HG03060 (cell line): ENCODE data around the gene POLDIP2.

Source experiments
- ATAC-seq: cut with Tn5 transposase; IDR thresholded peaks from one replicate; pipeline ENCODE4 v1.9.1; 2021; ENCODE audit warnings: low read depth, moderate number of reproducible peaks; ENCODE audit not compliant: unreplicated experiment

Gene POLDIP2

DNA sequence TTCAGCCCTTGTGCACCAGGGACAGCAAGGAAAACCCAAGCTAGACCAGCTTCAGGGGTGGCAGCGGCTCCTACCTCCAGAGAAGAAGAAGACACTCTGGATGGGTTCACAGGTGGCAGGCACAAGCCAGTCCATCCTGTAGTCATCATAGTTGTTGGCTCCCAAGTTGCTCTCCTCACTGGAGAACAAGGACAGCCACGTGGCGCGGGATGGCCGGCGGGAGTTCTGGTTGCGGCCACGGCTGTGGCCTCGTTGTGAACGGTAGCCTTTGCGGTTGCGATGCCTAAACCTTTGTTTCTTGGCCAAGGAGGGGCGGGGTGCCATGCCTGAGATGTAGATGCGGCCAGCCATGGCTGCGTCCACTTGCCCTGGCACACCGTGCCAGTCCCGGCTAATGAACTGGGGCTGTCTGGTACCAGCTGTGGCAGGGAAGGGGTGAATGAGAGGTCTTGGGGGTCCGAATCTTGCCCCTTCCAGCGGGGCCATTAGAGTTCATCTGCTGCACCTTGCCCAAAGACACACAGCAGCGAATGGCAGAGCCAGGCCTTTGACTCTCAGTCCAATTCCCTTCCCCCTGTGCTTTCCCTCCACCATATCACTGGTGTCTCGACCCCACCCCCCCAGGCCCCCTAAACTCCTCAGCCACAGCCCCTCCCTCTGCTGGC lies 10.4 kb upstream of the POLDIP2 start:
- ATAC-seq: no peak

DNA sequence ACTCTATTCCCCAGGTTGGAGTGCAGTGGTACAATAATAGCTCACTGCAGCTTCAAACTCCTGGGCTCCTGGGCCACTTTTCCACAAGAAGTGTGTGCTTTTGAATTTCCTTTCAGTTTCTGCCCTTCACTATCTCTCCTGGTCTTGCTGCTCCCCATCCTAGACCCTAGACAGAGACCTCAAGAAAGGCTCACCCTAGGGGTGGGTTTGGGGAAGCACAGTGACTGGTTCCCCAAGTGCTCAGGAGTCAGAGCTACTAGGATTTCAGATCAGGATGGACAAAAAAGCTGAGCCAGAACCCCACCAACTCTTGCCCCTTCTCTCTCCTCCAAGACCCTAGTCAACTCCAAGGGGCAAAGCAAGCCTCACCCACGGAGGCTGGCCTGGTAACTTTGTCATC lies 9.3 kb upstream of the POLDIP2 start:
- no peak for ATAC-seq

DNA sequence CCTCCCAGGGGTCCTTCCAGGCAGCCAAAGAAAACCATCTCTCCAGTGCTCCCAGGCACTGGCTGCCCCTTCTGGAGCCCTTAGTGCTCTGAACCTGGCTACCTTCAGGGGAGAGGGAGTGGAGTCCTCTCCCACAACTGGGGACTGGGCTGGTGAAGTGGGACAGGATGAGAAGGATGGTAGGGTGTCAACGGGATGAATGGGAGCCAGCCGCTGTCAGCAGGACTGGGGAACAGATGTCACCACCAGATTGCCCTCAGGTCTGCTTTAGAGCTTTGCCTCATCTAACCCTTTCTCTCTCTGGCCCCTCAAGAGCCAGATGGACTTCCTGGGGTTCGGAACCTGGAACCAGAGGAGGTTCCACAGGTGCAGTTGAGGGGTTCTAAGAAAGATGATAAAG lies 8.2 kb upstream of the POLDIP2 start:
- ATAC-seq: no peak

DNA sequence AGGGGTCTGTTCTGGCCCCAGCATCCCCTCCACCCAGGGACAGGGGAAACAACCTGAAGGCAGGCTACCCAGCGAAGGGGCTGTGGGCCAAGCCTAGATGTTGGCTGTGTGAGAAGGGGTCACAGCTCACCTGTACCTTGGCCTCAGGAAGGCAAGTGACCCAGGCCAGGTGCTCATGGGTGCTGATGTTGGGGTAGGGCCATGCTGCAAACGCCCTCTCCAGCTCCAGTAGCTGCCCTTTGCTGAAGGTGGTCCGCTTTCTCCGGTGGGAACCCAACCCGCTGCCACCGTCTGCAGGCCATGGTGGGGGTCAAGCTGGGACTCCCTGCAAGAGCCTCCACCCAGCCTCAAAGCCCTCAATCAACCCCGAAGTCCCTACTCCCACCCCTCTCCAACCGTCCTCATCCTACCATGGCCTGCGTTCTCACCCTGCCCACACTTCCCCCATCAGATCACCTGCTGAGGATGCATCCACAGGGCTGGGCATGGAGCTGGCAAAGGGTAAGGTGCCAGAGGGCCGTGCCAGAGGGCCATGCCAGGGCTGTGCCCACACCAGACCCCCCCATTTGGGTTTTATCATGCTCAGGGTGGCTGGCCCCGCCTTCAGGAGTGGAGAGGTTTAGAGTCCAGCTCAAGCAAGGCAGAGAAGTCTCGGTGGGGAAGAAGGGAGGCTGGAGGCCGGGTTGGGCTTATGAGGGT lies 7.5 kb upstream of the POLDIP2 start, which contains the start of gene SEBOX:
SEBOX (minus strand) TSS at position 535 of the 699 bp plus-strand sequence; CDS start at position 487, 48 bp downstream.
- ATAC-seq: no peak

DNA sequence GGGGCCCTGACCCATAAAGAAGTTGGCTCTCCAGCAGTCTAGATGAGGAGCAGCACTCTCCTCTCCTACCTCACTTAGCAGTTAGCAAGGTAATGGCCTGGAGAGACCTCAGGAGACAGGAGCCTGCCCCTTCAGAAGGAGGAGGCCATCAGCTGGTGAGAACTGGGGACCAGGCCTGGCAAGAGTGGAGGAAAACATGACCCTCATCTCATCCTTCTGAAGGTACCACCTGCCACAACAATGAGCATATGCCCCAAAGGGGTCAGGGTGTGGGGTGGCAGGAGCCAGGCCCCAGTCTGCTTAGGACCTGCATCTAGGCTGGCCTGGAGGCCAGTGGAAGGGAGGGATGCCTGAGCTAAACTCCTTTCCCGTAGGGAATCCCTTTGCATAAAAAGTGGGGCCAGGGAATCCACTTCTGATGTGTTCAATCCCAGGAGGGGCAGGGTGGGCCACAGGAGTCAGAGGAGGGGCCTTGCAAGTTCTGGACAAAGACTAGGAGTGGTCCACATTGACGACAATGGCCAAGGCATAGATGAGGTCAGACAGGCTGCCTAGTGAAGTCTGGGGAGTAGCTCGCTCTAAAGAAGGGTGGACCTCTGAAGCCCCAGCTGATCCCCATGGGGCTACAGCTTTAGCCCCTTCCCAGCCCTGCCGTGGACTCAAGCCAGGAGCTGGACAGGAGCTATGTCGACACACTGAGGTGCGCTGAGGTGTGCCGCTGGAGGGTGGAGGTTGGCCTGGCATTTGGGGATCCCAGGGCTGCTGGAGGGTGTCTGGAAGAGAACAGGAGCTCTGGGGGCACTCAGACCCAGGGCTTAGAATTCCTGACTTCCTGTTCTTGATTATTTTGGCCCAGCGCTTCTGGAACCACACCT lies 6.7 kb upstream of the POLDIP2 start:
- ATAC-seq: no peak

DNA sequence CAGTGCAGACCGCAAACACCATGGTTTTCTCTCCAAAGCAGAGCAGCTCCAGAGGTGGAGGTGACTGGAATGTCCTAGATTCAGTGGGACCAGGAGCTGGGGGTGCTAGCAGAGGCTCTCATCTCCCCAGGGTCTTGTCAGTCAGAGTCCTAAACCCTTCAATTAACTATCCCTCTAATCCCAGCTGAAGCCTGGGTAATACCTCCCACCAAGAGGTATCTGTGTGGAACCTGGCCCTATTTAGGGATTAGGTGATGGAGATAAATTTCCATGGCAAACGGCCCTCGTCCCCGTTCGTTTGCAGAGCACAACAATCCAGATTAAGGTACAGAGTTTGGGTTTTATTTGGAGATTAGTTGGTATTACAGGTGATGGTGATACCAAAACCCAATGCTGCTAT lies 5.9 kb upstream of the POLDIP2 start:
- no peak for ATAC-seq

DNA sequence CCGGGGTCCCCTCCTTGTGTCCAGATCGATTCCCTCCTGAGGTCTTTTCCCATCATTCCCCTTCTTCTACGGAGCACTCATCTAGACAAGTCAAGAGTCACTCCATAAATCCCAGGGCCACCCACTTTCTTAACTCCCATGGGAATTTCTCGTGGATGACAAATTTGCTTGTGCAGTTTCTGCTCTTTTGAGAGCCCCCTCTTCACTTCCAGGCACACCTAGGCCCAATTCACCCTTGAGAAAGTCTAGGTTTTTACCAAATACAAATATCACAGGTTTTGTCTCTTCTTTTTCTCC lies 522 bp upstream of the POLDIP2 start:
- no peak for ATAC-seq

DNA sequence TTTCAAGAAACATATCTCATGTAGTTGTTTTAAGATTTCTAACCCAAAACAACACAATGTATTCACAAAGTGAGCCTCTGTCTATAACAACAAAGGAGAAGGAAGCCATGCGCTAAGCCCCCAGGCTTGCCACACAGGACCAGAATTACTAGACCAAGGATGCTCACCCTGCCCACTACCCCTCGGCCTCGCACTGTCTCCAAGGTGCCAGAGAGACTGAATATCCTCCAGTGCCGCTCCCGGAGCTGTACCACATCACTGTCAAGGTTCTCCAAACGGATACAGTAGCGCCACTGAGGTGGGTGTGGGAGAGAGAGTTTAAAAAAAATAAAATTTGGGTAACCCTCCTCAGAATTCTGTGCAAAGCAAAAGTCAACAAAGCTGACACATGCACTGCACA lies 7.1 kb downstream of the POLDIP2 start:
- no peak for ATAC-seq

DNA sequence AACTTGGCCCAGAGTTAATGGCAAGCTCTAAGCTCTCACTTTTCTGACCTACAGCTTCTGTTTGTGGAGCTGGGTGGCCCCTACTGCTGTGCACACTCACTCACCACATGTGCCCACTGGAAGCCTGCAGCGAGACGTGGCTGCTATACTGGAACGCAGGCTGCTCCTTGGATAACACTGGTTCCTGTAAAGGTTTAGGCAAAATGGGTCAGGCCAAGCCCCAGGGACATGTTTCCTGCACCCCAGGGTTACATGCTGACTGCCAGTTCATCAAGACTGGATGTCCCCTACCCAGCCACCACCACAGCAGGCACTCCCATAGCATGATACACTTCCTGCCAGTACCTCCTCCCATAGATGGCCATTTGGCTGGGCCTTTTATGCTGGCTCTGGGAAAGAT lies 8.3 kb downstream of the POLDIP2 start:
- no peak for ATAC-seq

DNA sequence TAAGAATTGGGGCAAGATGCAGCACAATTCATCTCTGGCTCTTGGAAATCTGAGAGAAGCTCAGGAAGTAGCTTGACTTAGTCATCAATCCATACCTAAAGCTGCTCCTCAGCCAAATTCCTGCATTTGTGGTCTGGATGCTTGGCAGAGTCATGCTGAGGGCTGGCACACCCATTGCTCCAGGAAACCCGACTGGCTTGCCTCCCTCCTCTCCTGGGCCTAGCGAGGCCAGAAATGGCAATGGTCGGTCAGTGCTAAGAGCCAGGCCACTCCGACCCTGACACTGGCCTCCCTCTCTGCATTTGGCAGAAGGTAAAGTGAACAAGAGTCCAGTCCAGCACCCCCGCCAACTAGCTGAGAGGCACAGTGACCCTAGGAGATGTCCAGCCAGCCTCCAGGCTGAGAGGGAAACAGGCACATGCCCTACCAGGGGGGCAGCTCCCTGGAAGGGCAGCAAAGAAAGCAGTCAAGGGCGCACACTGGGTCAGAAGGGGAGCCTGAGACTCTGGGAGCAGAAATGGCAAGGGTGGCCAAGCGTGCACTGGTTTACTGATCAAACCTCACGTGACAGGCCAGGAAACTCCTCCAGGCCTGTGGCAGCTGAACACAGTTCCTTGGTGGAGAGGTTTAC lies 10.0 kb downstream of the POLDIP2 start:
- ATAC-seq: no peak

DNA sequence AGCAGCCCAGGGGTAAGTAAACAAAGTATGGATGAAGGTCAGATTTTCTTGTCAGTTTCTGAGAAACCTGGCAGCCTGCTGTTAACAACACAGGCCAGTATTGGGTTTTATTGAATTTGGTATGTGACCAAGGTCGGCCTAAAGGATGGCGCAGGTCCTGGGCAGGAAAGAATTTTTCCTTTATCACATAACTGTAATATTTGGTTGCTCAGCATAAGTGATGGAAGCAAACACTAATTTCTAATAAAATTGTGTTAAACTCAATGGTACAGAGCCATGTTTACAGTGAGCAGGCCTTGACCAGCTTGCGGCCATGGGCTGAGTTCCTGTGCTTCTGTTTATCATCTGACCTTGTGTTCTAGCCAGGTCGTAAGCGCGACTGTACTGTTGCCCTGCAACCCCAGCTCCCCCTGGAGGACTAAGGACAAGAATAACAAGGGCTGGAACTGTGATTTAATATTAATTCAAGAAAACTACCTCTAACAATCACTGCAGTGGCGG lies 10.5 kb downstream of the POLDIP2 start:
- ATAC-seq: no peak

DNA sequence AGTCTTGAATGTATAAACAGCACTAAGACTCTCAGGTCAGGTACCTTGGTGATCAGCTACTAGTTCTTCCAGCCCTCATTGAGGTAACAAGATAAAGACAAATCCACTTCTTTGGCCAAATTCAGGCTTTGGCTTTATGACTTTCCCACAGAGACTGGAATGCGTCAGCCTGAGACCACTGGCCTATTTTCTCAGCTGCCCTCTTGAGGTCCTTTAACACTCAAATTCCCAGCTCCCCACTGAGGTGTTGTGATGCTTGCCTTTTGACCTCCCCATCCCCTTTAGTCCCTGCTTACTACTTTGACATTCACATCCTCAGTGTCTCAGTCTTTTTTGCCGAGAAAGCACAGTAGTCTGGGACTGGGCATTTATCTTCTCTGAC lies 11.1 kb downstream of the POLDIP2 start:
- no peak for ATAC-seq

DNA sequence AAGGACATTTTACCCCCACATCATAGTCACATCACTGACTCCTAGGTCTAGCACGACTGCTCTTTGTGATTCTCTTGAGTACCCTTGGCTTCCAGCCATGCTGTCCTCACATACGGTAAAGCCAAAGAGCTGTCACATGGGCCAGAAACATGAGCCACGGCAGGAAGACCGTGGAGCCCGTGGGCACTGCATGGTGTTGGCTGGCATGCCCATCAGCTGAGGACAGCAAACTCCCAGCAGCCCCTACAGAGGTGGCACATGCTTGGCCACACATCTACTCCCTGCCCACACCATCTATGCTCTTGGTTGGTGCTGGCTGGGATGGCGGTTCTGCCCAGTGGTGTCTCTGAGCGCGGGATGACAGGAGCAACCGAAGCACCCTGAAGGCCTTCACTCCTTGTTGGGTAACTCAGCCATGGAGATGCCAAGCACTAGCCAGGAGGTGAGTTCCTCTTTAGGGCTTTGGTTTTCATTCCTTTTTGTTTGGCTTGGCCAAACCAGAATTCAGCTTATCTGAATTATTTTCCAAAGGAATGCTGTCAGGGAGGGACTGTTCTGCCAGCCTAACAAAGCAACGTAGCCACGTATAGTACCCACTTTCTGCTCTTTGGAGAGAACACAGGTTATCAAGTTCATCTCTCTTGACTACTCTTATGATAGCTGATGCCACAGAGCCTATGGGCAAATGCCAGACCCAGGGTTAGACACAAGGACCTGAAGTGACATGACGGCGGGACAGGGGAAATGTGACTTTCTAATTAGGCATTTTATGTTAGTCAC lies 11.7 kb downstream of the POLDIP2 start:
- no peak for ATAC-seq

DNA sequence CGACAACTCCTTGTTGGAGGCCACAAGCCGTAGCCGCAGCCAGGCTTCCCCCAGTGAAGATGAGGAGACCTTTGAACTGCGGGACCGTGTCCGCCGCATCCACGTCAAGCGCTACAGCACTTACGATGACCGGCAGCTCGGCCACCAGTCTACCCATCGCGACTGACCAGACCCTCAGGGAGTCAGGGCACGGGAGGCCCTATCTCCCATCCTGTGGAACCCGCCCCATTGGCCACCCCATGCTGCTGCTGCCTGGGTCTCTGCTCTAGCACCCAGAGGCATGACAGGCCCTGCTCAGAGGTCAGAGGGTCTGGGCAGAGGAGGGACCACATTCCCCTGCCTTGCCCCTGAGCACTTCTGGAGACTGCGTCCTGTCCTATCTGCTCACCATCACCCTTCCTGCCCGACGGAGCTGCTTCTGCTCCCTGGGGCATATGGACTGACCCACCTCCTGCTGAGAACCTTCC lies 12.9 kb downstream of the POLDIP2 start:
- no peak for ATAC-seq

DNA sequence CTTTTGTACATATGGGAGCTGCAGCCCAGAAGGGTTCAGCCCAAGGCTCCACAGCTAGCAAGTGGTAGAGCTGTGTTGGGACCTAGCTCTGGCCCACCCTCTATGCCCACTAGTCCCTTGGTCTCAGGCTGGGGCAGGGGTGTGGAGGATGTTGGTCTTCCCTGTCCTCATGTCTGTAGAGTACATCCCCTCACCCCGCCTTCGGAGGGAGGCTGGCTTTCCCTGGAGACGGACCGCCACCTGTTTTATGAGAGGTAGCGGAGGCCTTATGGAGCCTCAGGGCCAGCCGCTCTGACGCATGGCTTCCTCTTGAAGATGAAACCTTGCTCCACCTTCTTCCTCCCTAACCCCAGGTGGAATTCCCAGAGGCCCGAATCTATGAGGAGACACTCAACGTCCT lies 13.3 kb downstream of the POLDIP2 start:
- ATAC-seq: no peak

DNA sequence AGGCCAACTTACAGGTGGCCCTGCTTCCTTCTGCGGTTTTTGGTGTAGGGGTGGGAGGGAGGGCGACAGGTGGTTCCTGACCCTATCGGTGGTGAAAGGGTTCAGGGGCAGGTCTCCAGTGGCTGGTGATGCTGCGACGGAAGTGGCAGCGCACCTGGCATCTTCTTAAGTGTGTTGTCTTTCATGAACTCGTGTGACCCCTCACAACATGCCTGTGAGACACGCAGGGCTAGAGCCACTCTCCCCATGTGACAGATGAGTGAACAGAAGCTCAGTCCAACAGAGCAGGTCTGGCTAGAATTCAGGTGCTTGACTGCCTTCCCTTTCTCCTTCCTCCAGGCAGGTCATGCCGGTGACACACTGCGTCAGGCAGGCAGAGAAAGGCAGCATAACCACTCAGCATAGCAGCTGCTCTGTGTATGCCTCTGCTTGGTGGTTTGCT lies 13.8 kb downstream of the POLDIP2 start:
- no peak for ATAC-seq

DNA sequence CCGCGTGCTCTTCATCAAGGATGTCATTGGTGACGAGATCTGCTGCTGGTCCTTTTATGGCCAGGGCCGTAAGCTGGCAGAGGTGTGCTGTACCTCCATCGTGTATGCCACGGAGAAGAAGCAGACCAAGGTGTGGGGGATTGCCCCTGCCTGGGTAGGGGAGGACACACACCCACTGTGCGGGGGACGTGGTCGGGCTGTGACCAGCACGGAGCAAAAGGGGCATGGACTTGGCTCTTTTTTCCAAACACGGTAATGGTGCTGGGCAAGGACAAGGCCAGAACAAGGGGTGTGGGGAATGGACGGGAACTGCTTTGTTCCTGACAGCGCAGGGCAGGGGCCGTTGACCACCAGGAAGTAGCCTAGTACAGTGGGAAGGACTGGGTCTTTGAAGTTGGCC lies 15.0 kb downstream of the POLDIP2 start:
- ATAC-seq: no peak

DNA sequence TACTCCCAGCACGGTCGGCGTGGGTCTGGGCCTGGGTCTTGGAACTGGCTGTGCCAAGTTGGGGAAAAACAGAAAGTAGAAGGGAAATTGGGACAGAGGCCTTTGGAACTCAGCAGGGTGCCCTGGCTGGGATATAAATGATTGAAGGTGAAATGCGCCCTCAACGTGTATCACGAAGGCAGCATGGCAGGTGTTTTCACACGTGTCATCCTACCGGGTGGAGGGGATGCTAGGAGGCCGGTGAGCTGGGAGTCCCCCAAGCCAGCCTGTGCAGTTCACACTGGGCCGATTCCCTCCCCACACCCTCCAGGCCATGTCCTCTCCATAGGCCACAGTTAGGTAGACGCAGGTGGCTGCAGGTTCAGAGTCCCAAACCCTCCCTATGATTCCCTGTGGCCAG lies 15.8 kb downstream of the POLDIP2 start:
- ATAC-seq: no peak

DNA sequence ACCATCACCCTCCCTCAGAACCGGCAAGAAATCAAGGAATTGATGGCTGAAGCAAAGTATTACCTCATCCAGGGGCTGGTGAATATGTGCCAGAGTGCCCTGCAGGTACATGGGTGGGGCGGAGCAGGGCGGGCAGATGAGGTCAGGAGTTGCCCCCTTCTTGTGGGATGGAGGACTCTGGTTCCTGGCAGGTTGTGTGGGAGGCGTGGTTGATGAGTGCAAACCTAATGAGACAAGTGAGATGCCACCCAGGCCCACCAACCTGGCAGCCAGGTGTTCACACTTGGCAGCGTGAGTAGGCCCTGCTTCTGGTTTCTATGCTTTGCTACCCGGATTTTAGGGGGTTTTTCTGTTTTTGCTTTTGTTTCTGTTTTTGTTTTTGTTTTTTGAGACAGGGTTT lies 17.0 kb downstream of the POLDIP2 start:
- ATAC-seq: no peak

DNA sequence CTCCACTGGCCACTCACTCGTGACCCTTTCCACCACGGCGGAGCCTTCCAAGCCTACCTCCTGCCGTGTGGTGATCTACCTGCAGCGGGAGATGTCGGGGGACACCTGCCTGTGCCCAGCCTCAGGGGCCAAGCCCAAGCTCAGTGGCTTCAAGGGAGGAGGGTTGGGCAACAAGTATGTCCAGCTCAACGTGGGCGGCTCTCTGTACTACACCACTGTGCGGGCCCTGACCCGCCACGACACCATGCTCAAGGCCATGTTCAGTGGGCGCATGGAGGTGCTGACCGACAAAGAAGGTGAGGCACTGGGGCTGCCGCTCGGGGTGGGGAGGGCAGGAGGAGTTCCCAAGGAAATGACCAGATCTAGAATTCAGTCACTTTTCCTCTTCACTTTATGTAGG lies 17.9 kb downstream of the POLDIP2 start:
- ATAC-seq: no peak
